ENCODE results near the gene KRT84. TPM values are rescaled to one million over a fixed set of nuclear protein-coding genes. Genes with fewer than 3 reads are reported as not detected.

The KRT84 gene
- total RNA-seq = not detected in 2 replicates

GRCh38 chr12:52385226-52385702 lies at the start of gene KRT84:
Gene KRT84, minus strand, starts transcription at chr12:52385652. Its CDS starts 67 bp downstream, at chr12:52385585.

GRCh38 chr12:52434081-52434733 lies 48.8 kb upstream of the KRT84 start, which contains the start of gene KRT75:
Gene KRT75, minus strand, starts transcription at chr12:52434371. Its CDS starts 67 bp downstream, at chr12:52434304.

GRCh38 chr12:52405922-52406385 lies 20.5 kb upstream of the KRT84 start, which contains the start of gene KRT82:
Gene KRT82, minus strand, starts transcription at chr12:52406335. Its CDS starts 58 bp downstream, at chr12:52406277.

GRCh38 chr12:52366738-52367485 lies 18.5 kb downstream of the KRT84 start, which contains the start of gene KRT85:
Gene KRT85, minus strand, starts transcription at chr12:52367481. Its CDS starts 76 bp downstream, at chr12:52367405.

Other genes with a start within 250 kb of the KRT84 start
- gene KRT80, start 193.6 kb downstream of the KRT84 start, total RNA-seq = 0.44 TPM in 1 of 2 replicates, not detected in the other
- gene KRT7, start 152.4 kb downstream of the KRT84 start, total RNA-seq = 7.8 and 8.7 TPM in 2 replicates
- gene KRT86, start 111.0 kb downstream of the KRT84 start, total RNA-seq = not detected in 2 replicates
- gene KRT81, start 94.1 kb downstream of the KRT84 start, total RNA-seq = 0.15 TPM in 1 of 2 replicates, not detected in the other
- gene KRT83, start 64.3 kb downstream of the KRT84 start, total RNA-seq = not detected in 2 replicates
- not detected in 2 replicates for gene KRT85, start 18.2 kb downstream of the KRT84 start, total RNA-seq
- not detected in 2 replicates for gene KRT82, start 20.7 kb upstream of the KRT84 start, total RNA-seq
- not detected in 2 replicates for gene KRT75, start 48.7 kb upstream of the KRT84 start, total RNA-seq
- not detected in 2 replicates for gene KRT6B, start 66.5 kb upstream of the KRT84 start, total RNA-seq
- not detected in 2 replicates for gene KRT6C, start 88.2 kb upstream of the KRT84 start, total RNA-seq
- under 0.01 TPM in 1 of 2 replicates, not detected in the other for gene KRT6A, start 107.6 kb upstream of the KRT84 start, total RNA-seq
- gene KRT5, start 134.7 kb upstream of the KRT84 start, total RNA-seq = 0.50 and 6.7 TPM in 2 replicates
- not detected in 2 replicates for gene KRT71, start 167.5 kb upstream of the KRT84 start, total RNA-seq
- gene KRT74, start 188.2 kb upstream of the KRT84 start, total RNA-seq = not detected in 2 replicates
- not detected in 2 replicates for gene KRT72, start 215.8 kb upstream of the KRT84 start, total RNA-seq
- not detected in 2 replicates for gene KRT73, start 232.9 kb upstream of the KRT84 start, total RNA-seq

Data from smooth muscle cell of trachea (primary cell).